Karpas-422 (cell line): ENCODE measurements around the gene CCDC192. TPM values are rescaled to one million over a fixed set of nuclear protein-coding genes. Genes with fewer than 3 reads are reported as not detected.
"Not testable (repeated sequence)": the region's sequence is repeated elsewhere in the genome, so short reads cannot be mapped to it uniquely, and the experiment has no call there.

Experiments used
- DNase-seq: peaks from one replicate; pipeline ENCODE4 v3.0.0-alpha.2; 2015
- H2AFZ ChIP-seq: fragments of 200-600 bp; sonication (generic); 2 replicates; pipeline ENCODE4 v1.6.1; 2014; ENCODE audit warnings: antibody characterized with exemption, low read length, mixed read lengths
- H3K27ac ChIP-seq: fragments of 200-600 bp; sonication (generic); 2 replicates; pipeline ENCODE4 v1.5.1; 2014; ENCODE audit warnings: mild to moderate bottlenecking, low read length, moderate library complexity
- H3K27me3 ChIP-seq: fragments of 200-600 bp; sonication (generic); 2 replicates; pipeline ENCODE4 v1.6.1; 2014; ENCODE audit warnings: low read length, mixed read lengths
- H3K36me3 ChIP-seq: fragments of 200-600 bp; sonication (generic); 2 replicates; pipeline ENCODE4 v1.6.1; 2014; ENCODE audit warnings: low read length, mixed read lengths; ENCODE audit not compliant: insufficient read depth
- H3K4me1 ChIP-seq: fragments of 200-600 bp; sonication (generic); 2 replicates; pipeline ENCODE4 v1.6.1; 2014; ENCODE audit warnings: mild to moderate bottlenecking, low read length, mixed read lengths
- H3K4me2 ChIP-seq: fragments of 200-600 bp; sonication (generic); 2 replicates; pipeline ENCODE4 v1.6.1; 2014; ENCODE audit warnings: low read length, low read depth, mild to moderate bottlenecking; ENCODE audit not compliant: poor library complexity, severe bottlenecking
- H3K4me3 ChIP-seq: fragments of 200-600 bp; sonication (generic); 2 replicates; pipeline ENCODE4 v1.5.1; 2014; ENCODE audit warnings: mild to moderate bottlenecking, antibody characterized with exemption, low read length, mixed read lengths
- H3K79me2 ChIP-seq: fragments of 200-600 bp; sonication (generic); 2 replicates; pipeline ENCODE4 v1.6.1; 2014; ENCODE audit warnings: mild to moderate bottlenecking, low read length, mixed read lengths
- H3K9ac ChIP-seq: fragments of 200-600 bp; sonication (generic); 2 replicates; pipeline ENCODE4 v1.6.0; 2014; ENCODE audit warnings: low read length
- H3K9me2 ChIP-seq: fragments of 200-600 bp; sonication (generic), shearing (Covaris generic); replicated peaks from 2 replicates; pipeline ENCODE4 v1.6.0; 2014; ENCODE audit warnings: mild to moderate bottlenecking, low read length, moderate library complexity; ENCODE audit not compliant: insufficient read depth
- H3K9me3 ChIP-seq: fragments of 300-700, 200-600 bp; sonication (generic); 2 replicates; pipeline ENCODE4 v1.6.1; 2014; ENCODE audit warnings: low read length, mixed read lengths
- H4K20me1 ChIP-seq: fragments of 200-600 bp; sonication (generic); 2 replicates; pipeline ENCODE4 v1.6.1; 2014; ENCODE audit warnings: mild to moderate bottlenecking, antibody characterized with exemption, low read length, low read depth; ENCODE audit not compliant: insufficient read depth
- total RNA-seq: library from RNA; depleted of rRNA; stranded (reverse); fragments of >200 nt; shearing (Covaris generic); gene quantifications from 2 replicates; pipeline ENCODE4 v1.2.3, GENCODE V29; 2014; ENCODE audit warnings: low replicate concordance

CCDC192 gene
- total RNA-seq, 1 experiment from 2014 or later, result not detected

- DNase-seq, result no peak
- Histone ChIP-seq H2AFZ (no peak overlapping the region), H3K36me3 (no peaks in the 10 kb centered on the region), H4K20me1 (no peaks in the 10 kb centered on the region), H3K9ac (no peak overlapping the region), H3K4me2 (no peak overlapping the region), H3K27me3 (no peaks in the 10 kb centered on the region), H3K4me1 (peaks cover 3% of the 10 kb centered on the region), H3K9me2 (no peaks in the 10 kb centered on the region), H3K27ac (no peak overlapping the region), H3K9me3 (no peaks in the 10 kb centered on the region), H3K79me2 (no peaks in the 10 kb centered on the region), H3K4me3 (no peak overlapping the region)
These were observed 3.5 kb downstream of the CCDC192 start for GRCh38 chr5:127706691-127707090.

GRCh38 chr5:127707209-127707608, 4.0 kb downstream of the CCDC192 start:
- Histone ChIP-seq H3K9me2 (no peaks in the 10 kb centered on the region), H3K4me3 (no peak overlapping the region), H4K20me1 (no peaks in the 10 kb centered on the region), H2AFZ (no peak overlapping the region), H3K4me1 (peaks cover 3% of the 10 kb centered on the region), H3K9ac (no peak overlapping the region), H3K4me2 (no peak overlapping the region), H3K79me2 (no peaks in the 10 kb centered on the region), H3K27me3 (no peaks in the 10 kb centered on the region), H3K9me3 (no peaks in the 10 kb centered on the region), H3K27ac (no peak overlapping the region), H3K36me3 (no peaks in the 10 kb centered on the region)
- no peak for DNase-seq

- H3K4me2 ChIP-seq, H2AFZ ChIP-seq, H3K4me1 ChIP-seq, H4K20me1 ChIP-seq, H3K9me2 ChIP-seq, H3K9me3 ChIP-seq, H3K27me3 ChIP-seq, H3K79me2 ChIP-seq, DNase-seq, H3K4me3 ChIP-seq, H3K36me3 ChIP-seq, H3K27ac ChIP-seq, H3K9ac ChIP-seq: not testable (repeated sequence)
These were observed 9.9 kb downstream of the CCDC192 start for GRCh38 chr5:127713083-127713482.

- 0 out of 2 replicates have a peak, but pooled peaks cover 4% of the 10 kb centered on the region for H3K36me3 ChIP-seq
- peaks cover 6% of the 10 kb centered on the region for H3K9me3 ChIP-seq
- H3K27me3 ChIP-seq, result no peaks in the 10 kb centered on the region
- no peaks in the 10 kb centered on the region for H3K9me2 ChIP-seq
- no peak overlapping the region for H3K9ac ChIP-seq
- no peak for DNase-seq
- H3K79me2 ChIP-seq, result no peaks in the 10 kb centered on the region
- no peak overlapping the region for H3K4me3 ChIP-seq
- H3K27ac ChIP-seq, result no peak overlapping the region
- H2AFZ ChIP-seq, result no peak overlapping the region
- H4K20me1 ChIP-seq, result no peaks in the 10 kb centered on the region
- H3K4me2 ChIP-seq, result no peak overlapping the region
- H3K4me1 ChIP-seq, result 0 out of 2 replicates have a peak, but pooled peaks cover 2% of the 10 kb centered on the region
These were observed 15.0 kb downstream of the CCDC192 start for GRCh38 chr5:127718181-127718580.

- 0 out of 2 replicates have a peak, but pooled peaks cover 4% of the 10 kb centered on the region for H3K36me3 ChIP-seq
These were observed 20.4 kb downstream of the CCDC192 start for GRCh38 chr5:127723571-127723970.

GRCh38 chr5:127725673-127726072, 22.5 kb downstream of the CCDC192 start:
- Histone ChIP-seq H3K9me2 (no peaks in the 10 kb centered on the region), H3K4me2 (no peak overlapping the region), H3K27ac (no peak overlapping the region), H3K9me3 (peaks cover 4% of the 10 kb centered on the region), H3K4me3 (no peak overlapping the region), H4K20me1 (no peaks in the 10 kb centered on the region), H3K4me1 (no peaks in the 10 kb centered on the region), H3K9ac (no peak overlapping the region), H3K36me3 (0 out of 2 replicates have a peak, but pooled peaks cover 4% of the 10 kb centered on the region), H3K79me2 (no peaks in the 10 kb centered on the region), H2AFZ (no peak overlapping the region), H3K27me3 (no peaks in the 10 kb centered on the region)
- DNase-seq, result no peak

More at GRCh38 chr5:127723571-127723970, 20.4 kb downstream of the CCDC192 start:
- Histone ChIP-seq H3K9ac (no peak overlapping the region), H3K79me2 (no peaks in the 10 kb centered on the region), H4K20me1 (no peaks in the 10 kb centered on the region), H3K4me3 (no peak overlapping the region), H3K4me2 (no peak overlapping the region), H3K9me2 (no peaks in the 10 kb centered on the region), H2AFZ (no peak overlapping the region), H3K4me1 (no peaks in the 10 kb centered on the region), H3K27ac (no peak overlapping the region), H3K9me3 (peaks cover 6% of the 10 kb centered on the region), H3K27me3 (no peaks in the 10 kb centered on the region)
- DNase-seq, result no peak

- Histone ChIP-seq H3K9ac (no peak overlapping the region), H3K4me2 (no peak overlapping the region)
These were observed 29.8 kb downstream of the CCDC192 start for GRCh38 chr5:127732963-127733362.

GRCh38 chr5:127739348-127739747, 36.2 kb downstream of the CCDC192 start:
- H3K4me2 ChIP-seq, H3K4me1 ChIP-seq: not testable (repeated sequence)

More at GRCh38 chr5:127732963-127733362, 29.8 kb downstream of the CCDC192 start:
- H3K4me3 ChIP-seq, result no peak overlapping the region
- no peaks in the 10 kb centered on the region for H3K36me3 ChIP-seq
- H4K20me1 ChIP-seq, result no peaks in the 10 kb centered on the region
- peak; percentile 21 for DNase-seq
- no peaks in the 10 kb centered on the region for H3K79me2 ChIP-seq
- no peaks in the 10 kb centered on the region for H3K27me3 ChIP-seq
- H3K9me3 ChIP-seq, result no peaks in the 10 kb centered on the region
- H3K27ac ChIP-seq, result no peak overlapping the region
- H3K9me2 ChIP-seq, result no peaks in the 10 kb centered on the region
- no peak overlapping the region for H2AFZ ChIP-seq
- no peaks in the 10 kb centered on the region for H3K4me1 ChIP-seq

More at GRCh38 chr5:127739348-127739747, 36.2 kb downstream of the CCDC192 start:
- not testable (repeated sequence) for H3K9me3 ChIP-seq, H4K20me1 ChIP-seq, H3K36me3 ChIP-seq, H3K27me3 ChIP-seq, H3K27ac ChIP-seq, H3K9ac ChIP-seq, H3K4me3 ChIP-seq, H3K79me2 ChIP-seq, DNase-seq, H3K9me2 ChIP-seq, H2AFZ ChIP-seq
